Endothelial cell of umbilical vein (primary cell): Measurements from ENCODE around the gene BCAS3.

Source experiments
- POLR2A ChIP-seq: IDR thresholded peaks from 2 replicates; pipeline ENCODE4 v1.6.1; 2012; ENCODE audit warnings: low read depth, mild to moderate bottlenecking, control low read depth, low read length
- TF ChIP-seq, protein P1 (sequence below), 2 donors: IDR thresholded peaks; 1 replicate in 1 of 2; 2 replicates in 1 of 2; pipeline ENCODE4 v1.5.1; 2011; ENCODE audit warnings: low read length in 2 of 2, mild to moderate bottlenecking in 2 of 2, moderate library complexity in 2 of 2, control low read depth in 1 of 2, inconsistent platforms in 1 of 2, low read depth in 1 of 2; ENCODE audit not compliant: insufficient read depth in 1 of 2; ENCODE audit errors: extremely low read depth in 1 of 2
- TF ChIP-seq, protein P2 (sequence below): IDR thresholded peaks from 2 replicates; pipeline ENCODE4 v1.6.1; 2011; ENCODE audit not compliant: insufficient read depth, insufficient read length

GRCh38 chr17:61284746-61285145 is 607.1 kb downstream of the BCAS3 start:
- TF ChIP-seq, protein P1, sequence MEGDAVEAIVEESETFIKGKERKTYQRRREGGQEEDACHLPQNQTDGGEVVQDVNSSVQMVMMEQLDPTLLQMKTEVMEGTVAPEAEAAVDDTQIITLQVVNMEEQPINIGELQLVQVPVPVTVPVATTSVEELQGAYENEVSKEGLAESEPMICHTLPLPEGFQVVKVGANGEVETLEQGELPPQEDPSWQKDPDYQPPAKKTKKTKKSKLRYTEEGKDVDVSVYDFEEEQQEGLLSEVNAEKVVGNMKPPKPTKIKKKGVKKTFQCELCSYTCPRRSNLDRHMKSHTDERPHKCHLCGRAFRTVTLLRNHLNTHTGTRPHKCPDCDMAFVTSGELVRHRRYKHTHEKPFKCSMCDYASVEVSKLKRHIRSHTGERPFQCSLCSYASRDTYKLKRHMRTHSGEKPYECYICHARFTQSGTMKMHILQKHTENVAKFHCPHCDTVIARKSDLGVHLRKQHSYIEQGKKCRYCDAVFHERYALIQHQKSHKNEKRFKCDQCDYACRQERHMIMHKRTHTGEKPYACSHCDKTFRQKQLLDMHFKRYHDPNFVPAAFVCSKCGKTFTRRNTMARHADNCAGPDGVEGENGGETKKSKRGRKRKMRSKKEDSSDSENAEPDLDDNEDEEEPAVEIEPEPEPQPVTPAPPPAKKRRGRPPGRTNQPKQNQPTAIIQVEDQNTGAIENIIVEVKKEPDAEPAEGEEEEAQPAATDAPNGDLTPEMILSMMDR (IDR thresholded peaks at IDR 0.05; ENCODE audit: extremely low read depth in 1 of 2, insufficient read depth in 1 of 2, low read depth in 1 of 2, low read length in 2 of 2), result no peak
- TF ChIP-seq, protein P2, sequence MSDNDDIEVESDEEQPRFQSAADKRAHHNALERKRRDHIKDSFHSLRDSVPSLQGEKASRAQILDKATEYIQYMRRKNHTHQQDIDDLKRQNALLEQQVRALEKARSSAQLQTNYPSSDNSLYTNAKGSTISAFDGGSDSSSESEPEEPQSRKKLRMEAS, result no peak
- no peak for TF ChIP-seq POLR2A
